Activated CD4-positive, alpha-beta T cell treated with anti-CD3 and anti-CD28 coated beads for 1 hour (primary cell): ENCODE data around the gene RNU7-1.
"Not testable (repeated sequence)": the region's sequence is repeated elsewhere in the genome, so short reads cannot be mapped to it uniquely, and the experiment has no call there.

Experiments used
- DNase-seq: peaks from one replicate; pipeline ENCODE4 v3.0.0-alpha.2; 2020

RNU7-1 gene

DNA sequence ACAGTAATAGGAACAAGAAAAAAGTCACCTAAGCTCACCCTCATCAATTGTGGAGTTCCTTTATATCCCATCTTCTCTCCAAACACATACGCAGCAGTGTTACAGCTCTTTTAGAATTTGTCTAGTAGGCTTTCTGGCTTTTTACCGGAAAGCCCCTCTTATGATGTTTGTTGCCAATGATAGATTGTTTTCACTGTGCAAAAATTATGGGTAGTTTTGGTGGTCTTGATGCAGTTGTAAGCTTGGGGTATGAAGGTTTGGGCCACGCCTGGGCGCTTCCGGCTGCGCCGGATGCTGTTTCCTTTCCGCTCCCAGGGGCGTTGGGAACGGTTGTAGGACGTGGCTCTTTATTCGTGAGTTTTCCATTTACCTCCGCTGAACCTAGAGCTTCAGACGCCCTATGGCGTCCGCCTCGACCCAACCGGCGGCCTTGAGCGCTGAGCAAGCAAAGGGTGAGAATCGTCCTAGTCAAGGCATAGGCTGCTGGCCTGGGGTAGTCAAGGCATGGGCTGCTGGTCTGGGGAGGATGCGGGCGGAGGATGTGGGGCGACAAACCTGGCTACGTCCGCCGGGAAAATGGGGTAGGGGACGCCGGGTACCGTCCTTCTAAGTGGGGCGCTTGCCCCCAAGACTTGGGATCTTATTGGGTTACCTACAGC is at the start of gene RNU7-1, which contains the start of gene C12orf57:
TSS of gene RNU7-1 (plus strand) at position 95 of the 659 bp plus-strand sequence.
TSS of gene C12orf57 (plus strand) at position 301 of the 659 bp plus-strand sequence. CDS start at position 401, 100 bp downstream.
- DNase-seq: peak; percentile 67

DNA sequence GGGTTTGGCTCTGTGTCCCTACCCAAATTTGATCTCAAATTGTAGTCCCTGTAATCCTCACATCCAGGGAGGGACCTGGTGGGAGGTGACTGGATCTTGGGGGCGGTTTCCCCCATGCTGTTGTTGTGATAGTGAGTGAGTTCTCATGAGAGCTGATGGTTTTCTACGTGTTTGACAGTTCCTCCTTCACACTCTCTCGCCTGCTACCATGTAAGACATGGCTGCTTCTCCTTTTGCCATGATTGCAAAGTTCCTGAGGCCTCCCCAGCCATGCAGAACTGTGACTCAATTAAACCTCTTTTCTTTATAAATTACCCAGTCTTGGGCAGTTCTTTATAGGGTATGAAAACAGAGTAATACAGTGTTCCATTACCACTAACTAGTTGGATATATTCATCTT is 49.3 kb upstream of the RNU7-1 start:
- no peak for DNase-seq

DNA sequence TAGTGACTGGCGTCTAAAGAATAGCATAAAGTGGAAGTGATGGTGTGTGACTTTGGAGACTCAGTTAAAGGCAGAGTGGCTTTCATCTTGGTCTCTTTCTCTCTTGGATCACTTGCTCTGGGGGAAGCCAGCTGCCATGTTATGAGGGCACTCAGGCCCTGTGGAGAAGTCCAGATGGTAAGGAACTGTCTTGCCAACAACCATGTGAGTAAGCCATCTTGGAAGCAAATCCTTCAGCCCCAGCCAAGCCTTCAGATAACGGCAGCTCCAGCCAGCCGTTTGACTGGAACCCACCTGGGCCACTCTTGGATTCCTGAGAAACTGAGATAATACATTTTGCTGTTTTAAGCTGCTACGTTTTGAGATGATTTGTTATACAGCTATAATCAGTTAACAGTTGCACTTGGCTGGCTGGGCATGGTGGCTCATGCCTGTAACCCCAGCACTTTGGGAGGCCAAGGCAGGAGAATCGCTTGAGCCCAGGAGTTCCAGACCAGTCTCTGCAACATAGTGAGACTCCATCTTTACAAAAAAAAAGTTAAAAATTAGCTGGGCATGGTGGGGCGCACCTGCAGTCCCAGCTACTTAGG is 46.7 kb upstream of the RNU7-1 start:
- DNase-seq: no peak

DNA sequence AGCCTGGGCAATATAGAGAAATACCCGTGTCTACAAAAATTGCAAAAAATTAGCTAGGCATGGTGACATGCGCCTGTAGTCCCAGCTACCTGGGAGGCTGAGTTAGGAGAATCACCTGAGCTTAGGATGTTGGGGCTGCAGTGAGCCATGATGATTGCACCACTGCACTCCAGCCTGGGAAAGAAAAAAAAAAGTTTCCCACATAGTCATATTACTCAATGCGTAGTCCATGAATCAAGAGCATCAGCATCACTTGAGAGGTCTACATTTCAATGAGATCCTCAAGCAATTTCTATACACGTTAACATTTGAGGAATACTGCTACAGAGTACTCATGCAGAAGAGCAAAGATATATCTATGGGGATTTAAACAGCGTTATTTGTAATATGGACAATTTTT is 44.2 kb upstream of the RNU7-1 start:
- DNase-seq: no peak

DNA sequence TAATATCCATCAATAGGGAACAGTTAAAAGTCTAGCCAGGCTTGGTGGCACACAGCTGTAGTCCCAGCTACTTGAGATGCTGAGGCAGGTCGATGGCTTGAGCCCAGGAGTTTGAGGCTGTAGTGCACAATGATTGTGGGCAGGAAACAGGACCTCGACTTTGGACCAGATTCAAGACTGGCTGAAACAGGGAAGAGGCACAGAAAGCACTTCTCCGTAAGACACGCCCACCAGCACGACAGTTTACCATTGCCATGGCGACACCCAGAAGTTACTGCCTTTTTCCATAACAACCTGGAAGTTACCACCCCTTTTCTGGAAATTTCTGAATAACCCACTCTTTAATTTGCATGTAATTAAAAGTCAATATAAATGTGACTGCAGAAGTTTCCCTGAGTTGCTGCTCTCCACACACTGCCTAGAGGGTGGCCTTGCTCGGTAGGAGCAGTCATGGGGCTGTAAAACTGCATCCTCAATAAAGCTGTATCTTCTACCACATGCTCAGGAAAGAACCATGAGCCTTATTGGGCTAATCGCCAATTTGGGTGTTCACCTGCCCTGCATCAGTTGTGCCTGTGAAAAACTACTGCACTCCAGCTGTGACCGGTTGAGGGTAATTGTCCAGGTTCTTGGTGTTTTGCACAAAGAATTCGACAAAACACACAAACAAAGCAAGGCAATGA is 43.6 kb upstream of the RNU7-1 start:
- DNase-seq: no peak

DNA sequence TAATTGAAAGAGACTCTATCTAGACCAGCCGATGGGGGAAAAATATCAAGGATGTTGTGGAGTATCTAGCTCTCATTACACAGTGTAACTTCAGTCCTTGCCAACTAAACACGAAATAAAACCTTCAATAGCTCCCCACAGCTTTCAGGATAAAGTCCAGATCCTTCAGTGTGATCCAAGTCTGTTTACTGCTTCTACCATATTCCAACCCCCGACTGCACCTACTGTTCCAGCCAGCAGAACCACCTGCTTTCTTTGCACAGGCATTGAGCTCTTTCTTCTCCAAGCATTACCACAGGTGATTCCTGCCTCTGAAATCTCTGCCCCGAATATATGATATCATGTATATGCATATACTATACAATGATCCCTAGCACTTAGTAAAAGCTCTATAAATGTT is 41.2 kb upstream of the RNU7-1 start:
- DNase-seq: no peak

DNA sequence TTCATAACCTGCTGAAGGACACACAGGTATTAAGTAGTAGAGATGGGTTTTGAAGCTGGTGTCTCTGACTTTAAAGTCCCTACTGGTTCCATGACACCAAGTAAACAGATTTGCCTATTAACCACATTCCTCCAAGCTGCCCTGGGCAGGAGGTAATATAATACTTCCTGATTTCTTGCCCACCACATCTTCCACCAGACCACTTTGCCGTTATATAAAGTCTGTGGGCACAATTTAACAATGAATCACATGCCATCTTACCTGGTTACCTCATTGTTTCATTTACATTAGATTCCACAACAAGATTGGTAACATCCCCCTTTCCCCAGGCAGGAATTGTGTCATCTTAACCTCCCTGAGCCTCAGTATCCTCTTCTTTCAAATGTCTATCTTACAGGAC is 39.9 kb upstream of the RNU7-1 start:
- DNase-seq: no peak

DNA sequence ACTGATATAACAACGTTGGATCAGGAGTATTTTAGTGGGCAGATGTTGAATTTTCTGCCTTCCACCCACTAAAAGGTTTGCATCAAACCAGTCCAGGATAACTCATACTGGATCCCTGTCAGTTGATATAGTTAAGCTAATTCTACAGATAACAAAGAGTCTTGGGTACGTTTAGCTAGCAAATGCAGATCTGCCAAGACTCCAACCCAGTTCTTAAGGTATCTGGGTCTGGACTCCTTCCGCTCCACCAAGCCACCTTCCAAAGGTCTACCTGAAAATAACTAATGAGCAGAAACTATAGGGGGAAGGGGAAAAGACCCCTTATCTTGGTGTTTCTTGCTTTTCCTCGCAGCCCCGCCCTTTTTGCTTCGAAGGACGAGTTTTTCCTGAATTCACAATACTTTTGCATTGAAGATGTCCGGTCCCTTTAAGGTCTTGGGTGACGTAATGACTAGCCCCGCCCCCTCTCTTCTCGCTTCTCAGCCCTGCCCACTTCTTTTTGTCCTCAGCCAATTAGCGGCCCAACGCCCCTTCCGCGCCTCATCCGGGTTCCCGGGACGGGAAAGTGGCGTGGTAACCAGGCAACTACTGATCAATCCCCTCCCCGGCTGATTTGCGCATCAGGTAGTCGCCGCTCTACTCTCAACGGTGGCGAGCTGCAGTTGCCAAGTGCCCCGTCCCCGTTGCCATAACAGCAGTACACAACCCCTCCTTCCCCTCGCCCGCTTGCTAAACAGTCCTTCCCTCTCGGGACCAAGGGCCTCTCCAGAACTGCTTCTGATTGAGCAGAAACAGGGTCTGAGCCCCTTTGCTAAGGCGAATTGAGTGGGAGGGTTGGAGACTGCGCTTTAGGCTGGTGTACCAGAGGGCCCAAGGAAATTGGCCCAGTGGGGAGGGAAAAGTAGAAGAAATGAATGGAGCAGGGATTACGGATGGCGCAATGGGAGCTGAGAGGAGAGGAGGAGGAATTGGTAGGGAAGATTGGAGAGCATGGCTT is 39.0 kb upstream of the RNU7-1 start, which contains the start of gene LRRC23:
TSS of gene LRRC23 (plus strand) at position 543 of the 997 bp plus-strand sequence. CDS start 812 bp downstream, outside the sequence.
- DNase-seq: peak; percentile 95

DNA sequence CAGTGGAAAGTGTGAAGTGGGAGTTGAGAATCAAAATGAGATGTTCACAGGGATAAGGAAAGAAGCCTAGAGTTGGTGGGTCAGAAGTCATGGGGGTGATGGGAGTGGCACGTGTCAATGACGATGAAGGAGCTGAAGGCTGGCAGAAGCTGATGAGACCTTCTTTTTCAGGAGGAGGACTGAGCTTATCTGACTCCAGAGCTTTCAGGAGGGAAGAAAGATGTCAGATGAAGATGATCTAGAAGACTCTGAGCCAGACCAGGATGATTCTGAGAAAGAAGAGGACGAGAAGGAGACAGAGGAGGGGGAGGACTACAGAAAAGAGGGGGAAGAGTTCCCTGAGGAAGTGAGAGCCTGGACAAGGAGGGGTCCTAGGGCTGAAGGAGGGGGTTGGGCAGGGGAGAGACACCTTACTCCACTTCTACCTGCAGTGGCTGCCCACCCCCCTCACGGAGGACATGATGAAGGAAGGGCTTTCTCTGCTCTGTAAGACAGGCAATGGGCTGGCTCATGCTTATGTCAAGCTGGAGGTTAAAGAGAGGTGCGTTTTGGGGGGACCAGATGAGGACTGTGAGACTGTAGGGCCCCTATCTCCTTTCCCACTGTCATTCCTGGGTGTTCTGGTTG is 38.1 kb upstream of the RNU7-1 start:
- no peak for DNase-seq

DNA sequence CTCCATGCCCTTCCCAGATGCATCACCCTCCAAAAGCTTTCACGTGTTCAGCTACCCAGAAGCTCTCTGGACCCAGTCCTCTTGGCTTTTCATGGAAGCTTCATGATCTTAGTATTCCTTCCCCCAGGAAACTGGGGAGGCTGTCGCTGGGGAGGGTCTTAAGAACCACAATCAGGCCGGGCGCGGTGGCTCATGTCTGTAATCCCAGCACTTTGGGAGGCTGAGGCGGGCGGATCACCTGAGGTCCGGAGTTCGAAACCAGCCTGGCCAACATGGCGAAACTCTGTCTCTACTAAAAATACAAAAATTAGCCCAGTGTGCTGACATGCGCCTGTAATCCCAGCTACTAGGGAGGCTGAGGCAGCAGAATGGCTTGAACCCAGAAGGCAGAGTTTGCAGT is 35.5 kb upstream of the RNU7-1 start:
- not testable (repeated sequence) for DNase-seq

DNA sequence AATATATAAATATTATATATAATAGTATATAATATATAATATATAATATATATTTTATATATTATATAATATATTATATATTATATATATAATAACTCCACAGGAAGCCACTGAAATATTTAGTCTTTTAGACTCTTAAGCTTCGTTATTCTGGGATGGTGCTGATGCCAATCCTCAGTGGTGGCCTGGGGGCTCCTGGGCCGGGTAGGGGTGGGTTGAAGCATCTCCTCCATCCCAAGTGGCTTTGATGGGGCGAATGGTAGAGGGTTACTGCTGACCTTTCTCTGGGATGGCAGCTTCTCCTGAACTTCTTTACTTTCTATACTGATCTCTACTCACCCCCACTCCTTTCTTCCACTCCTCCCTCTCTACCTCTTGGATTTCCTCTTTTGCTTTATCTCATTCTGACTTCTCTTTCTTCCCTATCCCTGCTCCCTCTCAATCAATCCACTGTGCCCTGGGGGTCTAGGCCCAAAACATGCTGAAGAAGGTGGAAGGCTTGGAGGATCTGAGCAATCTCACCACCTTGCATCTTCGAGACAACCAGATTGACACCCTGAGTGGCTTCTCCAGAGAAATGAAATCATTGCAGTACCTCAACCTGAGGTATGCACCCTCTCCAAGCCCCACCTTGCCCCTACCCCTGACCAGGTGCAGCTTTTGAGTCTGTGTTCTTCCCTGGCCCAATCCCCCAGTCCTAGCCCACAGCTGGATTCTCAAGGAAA is 34.0 kb upstream of the RNU7-1 start:
- no peak for DNase-seq

DNA sequence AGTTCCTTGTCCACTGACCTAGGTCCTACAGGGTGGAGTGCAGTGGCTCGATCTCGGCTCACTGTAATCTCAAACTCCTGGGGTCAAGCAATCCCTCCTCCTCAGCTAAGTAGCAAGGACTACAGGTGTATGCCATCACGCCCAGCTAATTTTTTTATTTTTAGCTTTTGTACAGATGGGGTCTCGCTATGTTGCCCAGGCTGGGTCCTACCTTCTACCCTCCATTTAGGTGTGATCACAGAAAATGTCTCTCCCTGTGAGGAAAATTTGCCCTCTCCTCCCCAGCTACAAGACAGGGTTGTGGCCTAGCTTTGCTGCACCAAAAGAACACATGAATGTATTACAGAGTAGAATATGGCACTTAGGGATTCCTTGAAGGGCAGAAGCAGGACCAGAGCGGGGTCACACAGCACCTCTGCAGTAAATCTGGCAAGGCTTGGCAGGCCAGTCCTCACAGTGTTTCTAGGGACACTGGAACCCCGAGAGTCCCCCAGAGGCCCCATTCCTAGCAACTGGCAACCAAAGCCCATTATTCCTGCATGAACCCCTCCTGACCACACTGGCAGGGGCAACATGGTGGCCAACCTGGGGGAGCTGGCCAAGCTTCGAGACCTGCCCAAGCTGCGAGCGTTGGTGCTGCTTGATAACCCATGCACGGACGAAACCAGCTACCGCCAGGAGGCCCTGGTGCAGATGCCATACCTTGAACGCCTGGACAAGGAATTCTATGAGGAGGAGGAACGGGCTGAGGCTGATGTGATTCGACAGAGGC is 31.3 kb upstream of the RNU7-1 start:
- DNase-seq: no peak

DNA sequence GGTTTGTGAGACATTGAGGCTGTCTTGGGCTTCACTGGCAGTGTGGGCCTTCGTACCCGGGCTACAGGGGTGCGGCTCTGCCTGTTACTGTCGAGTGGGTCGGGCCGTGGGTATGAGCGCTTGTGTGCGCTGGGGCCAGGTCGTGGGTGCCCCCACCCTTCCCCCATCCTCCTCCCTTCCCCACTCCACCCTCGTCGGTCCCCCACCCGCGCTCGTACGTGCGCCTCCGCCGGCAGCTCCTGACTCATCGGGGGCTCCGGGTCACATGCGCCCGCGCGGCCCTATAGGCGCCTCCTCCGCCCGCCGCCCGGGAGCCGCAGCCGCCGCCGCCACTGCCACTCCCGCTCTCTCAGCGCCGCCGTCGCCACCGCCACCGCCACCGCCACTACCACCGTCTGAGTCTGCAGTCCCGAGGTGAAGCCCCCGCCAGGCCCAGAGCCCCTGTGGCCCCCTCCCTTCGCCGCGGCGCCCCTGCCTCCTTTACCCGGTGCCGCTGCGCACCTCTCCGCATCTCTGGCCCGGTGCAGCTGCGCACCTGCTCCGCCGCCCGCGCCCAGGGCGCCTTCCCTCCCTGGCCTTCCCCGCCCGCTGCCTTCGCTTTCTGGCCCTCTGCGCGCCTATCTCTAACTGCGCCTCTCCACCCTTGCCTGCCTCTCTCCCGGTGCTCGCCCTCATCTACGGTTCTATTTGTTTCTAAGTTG is 29.2 kb upstream of the RNU7-1 start, which contains the start of gene ENO2:
TSS of gene ENO2 (plus strand) at position 335 of the 701 bp plus-strand sequence. CDS start 1,253 bp downstream, outside the sequence.
- peak; percentile 81 for DNase-seq

DNA sequence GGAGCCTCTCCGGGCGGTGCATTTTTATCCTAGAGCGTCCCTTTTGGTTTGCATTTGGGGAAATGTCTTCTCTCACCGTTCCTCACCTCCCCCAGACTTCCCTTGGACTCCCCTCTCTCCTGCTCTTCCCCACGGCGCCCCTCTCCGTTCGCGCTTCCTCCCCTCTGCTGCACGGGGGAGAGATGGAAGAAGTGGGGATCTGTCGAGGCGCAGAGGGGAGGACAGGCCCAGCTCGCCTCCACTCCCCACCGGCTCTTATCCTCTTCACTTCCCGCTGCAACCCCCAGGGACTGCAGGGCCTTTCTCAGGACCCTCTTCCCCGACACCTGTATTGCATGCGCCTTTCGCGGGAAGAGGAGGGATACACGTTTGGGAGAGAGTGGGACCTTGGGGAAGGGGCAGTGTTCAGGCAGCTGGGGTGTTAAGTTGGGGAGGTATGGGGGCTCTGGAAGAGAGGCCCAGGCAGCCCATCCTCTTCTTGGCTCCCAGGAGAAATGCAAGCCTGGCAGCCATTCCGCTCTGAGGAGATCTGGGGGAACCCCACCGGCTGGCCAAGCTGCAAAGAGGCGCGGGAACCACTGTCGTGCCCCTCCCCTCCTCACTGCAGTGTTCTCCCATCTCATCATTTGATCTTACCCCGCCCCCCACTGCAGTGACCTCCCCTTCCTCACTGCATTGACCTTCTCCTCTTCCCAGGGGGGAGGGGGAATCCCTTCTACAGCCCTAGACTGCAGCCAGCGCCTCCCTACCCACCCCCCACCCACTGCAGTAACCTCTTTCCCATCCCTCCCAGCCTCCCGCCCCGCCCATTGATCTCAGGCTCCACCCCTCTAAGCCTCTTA is 28.4 kb upstream of the RNU7-1 start:
- DNase-seq: no peak

DNA sequence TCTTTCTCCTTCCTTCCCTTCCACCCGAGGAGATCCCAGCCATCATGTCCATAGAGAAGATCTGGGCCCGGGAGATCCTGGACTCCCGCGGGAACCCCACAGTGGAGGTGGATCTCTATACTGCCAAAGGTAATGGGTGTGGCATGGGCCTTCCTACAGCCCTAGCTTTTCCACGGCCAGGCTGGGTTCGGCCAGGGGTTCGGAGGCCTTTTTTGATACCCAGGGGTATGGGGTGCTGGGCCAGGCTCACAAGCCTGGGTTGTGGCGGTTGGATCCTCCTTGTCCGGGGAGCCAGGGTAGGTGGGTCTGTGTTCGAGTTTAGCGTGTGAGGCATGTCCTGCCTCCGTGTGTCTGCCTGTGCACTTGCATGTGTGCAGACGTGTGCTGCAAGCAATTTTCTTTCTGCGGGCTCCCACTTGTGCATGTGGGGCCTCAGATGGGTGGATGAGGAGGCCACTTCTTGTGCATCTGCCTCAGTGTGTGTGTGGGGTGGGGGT is 27.8 kb upstream of the RNU7-1 start:
- DNase-seq: no peak

DNA sequence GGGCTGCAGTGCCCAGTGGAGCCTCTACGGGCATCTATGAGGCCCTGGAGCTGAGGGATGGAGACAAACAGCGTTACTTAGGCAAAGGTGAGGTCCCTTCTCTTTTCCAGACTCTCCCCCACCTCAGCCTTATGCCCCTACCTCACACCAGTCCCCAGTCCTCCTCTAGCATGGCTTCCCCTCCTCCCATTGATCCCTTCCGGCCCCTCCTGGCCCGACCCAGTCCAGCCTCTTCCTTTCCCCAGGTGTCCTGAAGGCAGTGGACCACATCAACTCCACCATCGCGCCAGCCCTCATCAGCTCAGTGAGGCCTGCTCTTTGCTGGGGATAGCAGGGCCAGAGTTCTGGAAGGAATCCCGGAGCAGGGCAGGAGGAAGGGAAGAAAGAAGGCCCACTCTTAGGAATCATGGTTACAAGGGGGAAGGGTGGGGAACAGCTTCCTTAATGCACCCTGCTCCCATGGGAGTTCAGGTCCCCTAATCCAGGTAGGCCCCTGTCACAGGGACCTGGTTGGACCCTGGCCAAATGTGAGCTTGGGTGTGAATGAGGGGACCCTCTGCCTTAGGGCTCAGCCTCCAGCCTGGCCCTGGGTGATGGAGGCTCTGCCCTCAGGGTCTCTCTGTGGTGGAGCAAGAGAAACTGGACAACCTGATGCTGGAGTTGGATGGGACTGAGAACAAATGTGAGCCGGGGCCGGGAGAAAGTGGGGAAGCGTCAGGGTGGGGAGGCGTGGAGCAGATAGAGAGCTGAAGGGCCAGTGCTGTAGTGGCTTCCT is 27.0 kb upstream of the RNU7-1 start:
- no peak for DNase-seq

DNA sequence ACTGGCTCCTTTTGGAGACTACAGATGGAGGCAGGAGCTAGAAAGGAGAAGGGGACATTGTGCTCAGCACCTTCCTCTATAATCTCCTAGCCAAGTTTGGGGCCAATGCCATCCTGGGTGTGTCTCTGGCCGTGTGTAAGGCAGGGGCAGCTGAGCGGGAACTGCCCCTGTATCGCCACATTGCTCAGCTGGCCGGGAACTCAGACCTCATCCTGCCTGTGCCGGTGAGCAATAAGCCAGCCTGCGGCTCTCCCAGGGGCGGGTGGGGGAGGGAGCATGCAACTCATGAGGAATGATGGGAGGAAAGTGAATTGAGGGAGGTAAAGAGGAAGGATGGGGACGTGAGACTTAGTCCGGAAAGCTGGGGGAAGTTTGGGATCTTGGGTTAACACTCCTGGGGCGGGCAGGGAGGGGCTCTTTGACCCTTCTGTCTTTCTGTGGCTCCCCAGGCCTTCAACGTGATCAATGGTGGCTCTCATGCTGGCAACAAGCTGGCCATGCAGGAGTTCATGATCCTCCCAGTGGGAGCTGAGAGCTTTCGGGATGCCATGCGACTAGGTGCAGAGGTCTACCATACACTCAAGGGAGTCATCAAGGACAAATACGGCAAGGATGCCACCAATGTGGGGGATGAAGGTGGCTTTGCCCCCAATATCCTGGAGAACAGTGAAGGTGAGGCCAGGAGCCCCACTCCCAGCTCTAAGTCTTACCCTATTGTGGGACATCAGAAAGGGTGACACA is 26.0 kb upstream of the RNU7-1 start:
- DNase-seq: no peak
